Left renal cortex interstitium (tissue), 4 donors: Measurements from ENCODE around the gene GNG11. TPM values are rescaled to one million over a fixed set of nuclear protein-coding genes. Genes with fewer than 3 reads are reported as not detected.

Experiments used
- polyA plus RNA-seq, 4 donors: library from polyadenylated mRNA; unstranded; fragments of 120-200 nt; gene quantifications; one replicate each; pipeline ENCODE4 v1.2.1, GENCODE V29; 2013; ENCODE audit not compliant: insufficient read length in 4 of 4

The GNG11 gene
- polyA plus RNA-seq, 4 donors = 28.7 to 59.4 (median 42.3) TPM

Other genes with a start within 250 kb of the GNG11 start
- 10 to 100 TPM in 3 of 4 donors, 1 to 10 TPM in 1; 8.3 to 14.4 (median 13.1) TPM for gene TFPI2, start 31.0 kb upstream of the GNG11 start, polyA plus RNA-seq
- gene GNGT1, start 15.2 kb upstream of the GNG11 start, polyA plus RNA-seq = under 1 TPM; 0.11 to 0.27 (median 0.20) TPM
- 10 to 100 TPM; 38.3 to 52.4 (median 50.1) TPM for gene BET1, start 82.6 kb downstream of the GNG11 start, polyA plus RNA-seq